Activated T-cell treated with anti-CD3 and anti-CD28 coated beads for 48 hours (primary cell): ENCODE measurements around the gene PNO1.

ENCODE experiments used
- DNase-seq: peaks from one replicate; pipeline ENCODE4 v3.0.0-alpha.2; 2020; ENCODE audit warnings: low read depth

The PNO1 gene

GRCh38 chr2:68195096-68195495 is 37.4 kb downstream of the PNO1 start:
- no peak for DNase-seq

- no peak for DNase-seq
Measured at GRCh38 chr2:68196120-68196716, 38.5 kb downstream of the PNO1 start.

- DNase-seq, result no peak
Measured at GRCh38 chr2:68200157-68200787, 42.6 kb downstream of the PNO1 start.

GRCh38 chr2:68203587-68203986 is 45.9 kb downstream of the PNO1 start:
- no peak for DNase-seq

- DNase-seq, result no peak
Measured at GRCh38 chr2:68206793-68207192, 49.1 kb downstream of the PNO1 start.

- no peak for DNase-seq
Measured at GRCh38 chr2:68214381-68214780, 56.7 kb downstream of the PNO1 start.

GRCh38 chr2:68216454-68217310 is 59.0 kb downstream of the PNO1 start:
- DNase-seq, result no peak

GRCh38 chr2:68217729-68218128 is 60.0 kb downstream of the PNO1 start:
- DNase-seq, result no peak

GRCh38 chr2:68218343-68218901 is 60.7 kb downstream of the PNO1 start:
- DNase-seq, result no peak

- DNase-seq, result no peak
Measured at GRCh38 chr2:68222287-68222686, 64.6 kb downstream of the PNO1 start.

- DNase-seq, result no peak
Measured at GRCh38 chr2:68223419-68223818, 65.7 kb downstream of the PNO1 start.

- no peak for DNase-seq
Measured at GRCh38 chr2:68225119-68225632, 67.5 kb downstream of the PNO1 start.
